22Rv1 (cell line): ENCODE measurements around the gene GRM4.

Experiments
- CTCF ChIP-seq: fragments of 450-650 bp; IDR thresholded peaks from 2 replicates; pipeline ENCODE4 v1.5.1; 2017; ENCODE audit warnings: mild to moderate bottlenecking
- ZFX ChIP-seq: fragments of 450-650 bp; IDR thresholded peaks from 2 replicates; pipeline ENCODE4 v1.6.1; 2017; ENCODE audit warnings: antibody characterized with exemption, borderline replicate concordance

DNA sequence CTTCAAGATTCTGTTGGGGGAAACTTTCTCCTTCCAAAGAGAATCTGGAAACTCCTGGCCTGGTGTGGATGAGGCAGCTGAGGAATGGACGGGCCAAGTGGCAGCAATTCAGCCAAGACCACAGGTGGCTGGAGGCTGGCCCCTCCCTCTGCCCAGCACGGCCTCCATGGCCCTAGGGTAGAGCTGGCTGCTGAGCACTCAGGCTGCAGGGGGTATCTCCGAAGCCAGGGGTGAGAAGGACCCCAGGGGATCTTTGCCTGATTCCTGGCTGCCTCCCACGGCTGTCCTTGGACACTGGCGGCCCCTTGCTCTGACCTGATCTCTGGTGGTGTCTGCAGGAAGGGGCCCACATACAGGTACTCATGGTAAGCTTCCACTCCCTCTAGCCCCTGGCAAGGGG lies 39.0 kb downstream of the GRM4 start:
- TF ChIP-seq CTCF: no peak
- TF ChIP-seq ZFX: no peak
